HEK293T (cell line): ENCODE results near the gene LAMC1.

Experiments used
- CTCF ChIA-PET: fragments of 350-600 bp; formaldehyde crosslinking; extraction: SDS; loops from one replicate; lab custom pipeline; 2021; ENCODE audit warnings: antibody characterized with exemption, inconsistent platforms; lab: Yijun Ruan, JAX
- POLR2A ChIA-PET: fragments of 350-600 bp; formaldehyde crosslinking; extraction: SDS; loops from one replicate; lab custom pipeline; 2020; ENCODE audit warnings: antibody characterized with exemption, inconsistent platforms; lab: Yijun Ruan, JAX
- DNase-seq: peaks from one replicate; pipeline ENCODE4 v3.0.0; 2012; ENCODE audit warnings: mixed read lengths; ENCODE audit errors: extremely low spot score
- ARNT ChIP-seq: fragments of 450-650 bp; IDR thresholded peaks from 2 replicates; pipeline ENCODE4 v1.6.1; 2017; ENCODE audit warnings: mild to moderate bottlenecking
- BHLHE40 ChIP-seq: fragments of 450-650 bp; IDR thresholded peaks from 2 replicates; pipeline ENCODE4 v1.6.1; 2016; ENCODE audit warnings: mild to moderate bottlenecking, moderate library complexity, borderline replicate concordance
- CTBP1 ChIP-seq: fragments of 450-650 bp; IDR thresholded peaks from 2 replicates; pipeline ENCODE4 v1.6.1; 2016; ENCODE audit warnings: borderline replicate concordance
- ELF4 ChIP-seq: fragments of 450-650 bp; IDR thresholded peaks from 2 replicates; pipeline ENCODE4 v1.6.1; 2017; ENCODE audit warnings: antibody characterized with exemption
- FOXA1 ChIP-seq: fragments of 450-650 bp; IDR thresholded peaks from 2 replicates; pipeline ENCODE4 v1.6.1; 2016; ENCODE audit warnings: mild to moderate bottlenecking
- FOXK2 ChIP-seq: fragments of 450-650 bp; IDR thresholded peaks from 2 replicates; pipeline ENCODE4 v1.6.1; 2016; ENCODE audit warnings: mild to moderate bottlenecking
- FOXM1 ChIP-seq: fragments of 450-650 bp; IDR thresholded peaks from 2 replicates; pipeline ENCODE4 v1.6.1; 2017; ENCODE audit warnings: mild to moderate bottlenecking, borderline replicate concordance
- HDGF ChIP-seq: fragments of 450-650 bp; IDR thresholded peaks from 2 replicates; pipeline ENCODE4 v1.6.1; 2017; ENCODE audit warnings: antibody characterized with exemption, borderline replicate concordance
- L3MBTL2 ChIP-seq: fragments of 450-650 bp; conservative IDR thresholded peaks from 2 replicates; pipeline ENCODE4 v1.6.1; 2016; ENCODE audit warnings: mild to moderate bottlenecking
- LEF1 ChIP-seq: fragments of 450-650 bp; IDR thresholded peaks from 2 replicates; pipeline ENCODE4 v1.6.1; 2017; ENCODE audit warnings: mild to moderate bottlenecking, borderline replicate concordance
- NFRKB ChIP-seq: fragments of 450-650 bp; IDR thresholded peaks from 2 replicates; pipeline ENCODE4 v1.6.1; 2016; ENCODE audit warnings: mild to moderate bottlenecking, moderate library complexity
- SP1 ChIP-seq: fragments of 450-650 bp; IDR thresholded peaks from 2 replicates; pipeline ENCODE4 v1.6.1; 2017
- SUZ12 ChIP-seq: fragments of 450-650 bp; IDR thresholded peaks from 2 replicates; pipeline ENCODE4 v1.6.1; 2016; ENCODE audit warnings: mild to moderate bottlenecking
- TARDBP ChIP-seq: fragments of 450-650 bp; IDR thresholded peaks from 2 replicates; pipeline ENCODE4 v1.6.1; 2016
- ZNF384 ChIP-seq: fragments of 450-650 bp; IDR thresholded peaks from 2 replicates; pipeline ENCODE4 v1.6.1; 2016
- TF ChIP-seq, protein P1 (sequence below): fragments of 450-650 bp; IDR thresholded peaks from 2 replicates; pipeline ENCODE4 v1.6.1; 2016

LAMC1 gene

DNA sequence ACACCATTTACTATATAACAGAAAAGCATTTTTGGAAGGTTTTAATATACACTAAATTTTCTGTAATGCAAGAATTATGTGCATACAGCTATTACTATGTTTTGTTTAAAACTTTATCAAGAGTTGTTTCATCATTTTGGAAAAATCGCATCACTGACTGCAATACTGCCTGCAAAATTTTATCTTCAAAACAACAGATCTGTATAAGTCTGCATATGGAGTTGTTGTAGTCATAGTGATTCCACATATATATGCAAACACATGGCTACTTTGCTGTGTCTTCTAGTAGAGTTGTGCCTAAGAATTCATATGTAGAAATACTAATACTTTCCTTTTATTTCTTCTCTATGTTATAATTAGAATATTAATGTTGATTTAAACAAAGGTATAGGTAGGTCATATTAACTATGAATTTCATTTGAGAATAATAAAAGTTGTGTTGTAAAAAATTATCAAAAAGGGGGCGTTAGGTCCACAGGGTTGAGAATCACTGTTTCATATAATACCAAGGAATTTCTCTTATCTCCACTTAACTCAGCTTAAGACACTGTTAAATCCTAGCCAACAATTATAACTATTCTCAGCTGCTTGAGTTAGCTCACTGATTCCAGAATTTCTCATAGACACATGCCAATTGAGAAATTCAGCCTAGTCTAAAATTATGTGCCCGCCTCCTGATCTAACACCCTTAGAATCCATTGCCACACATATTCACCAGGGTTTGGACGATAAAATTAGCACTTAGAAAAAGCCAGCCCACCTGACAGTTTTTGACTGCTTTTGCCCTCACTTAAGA is 22.9 kb upstream of the LAMC1 start:
- TF ChIP-seq FOXA1 = no peak
- TF ChIP-seq HDGF = no peak
- TF ChIP-seq FOXM1 = no peak
- TF ChIP-seq ARNT = no peak
- no peak for TF ChIP-seq CTBP1
- no peak for TF ChIP-seq FOXK2
- TF ChIP-seq, protein P1, sequence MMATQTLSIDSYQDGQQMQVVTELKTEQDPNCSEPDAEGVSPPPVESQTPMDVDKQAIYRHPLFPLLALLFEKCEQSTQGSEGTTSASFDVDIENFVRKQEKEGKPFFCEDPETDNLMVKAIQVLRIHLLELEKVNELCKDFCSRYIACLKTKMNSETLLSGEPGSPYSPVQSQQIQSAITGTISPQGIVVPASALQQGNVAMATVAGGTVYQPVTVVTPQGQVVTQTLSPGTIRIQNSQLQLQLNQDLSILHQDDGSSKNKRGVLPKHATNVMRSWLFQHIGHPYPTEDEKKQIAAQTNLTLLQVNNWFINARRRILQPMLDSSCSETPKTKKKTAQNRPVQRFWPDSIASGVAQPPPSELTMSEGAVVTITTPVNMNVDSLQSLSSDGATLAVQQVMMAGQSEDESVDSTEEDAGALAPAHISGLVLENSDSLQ = no peak
- TF ChIP-seq LEF1 = no peak
- TF ChIP-seq BHLHE40 = no peak
- no peak for TF ChIP-seq ZNF384
- TF ChIP-seq L3MBTL2 = no peak
- TF ChIP-seq NFRKB = no peak
- TF ChIP-seq ELF4 = no peak
- no peak for TF ChIP-seq TARDBP
- no peak for TF ChIP-seq SUZ12
- no peak for TF ChIP-seq SP1
- POLR2A ChIA-PET = no interaction called here
- CTCF ChIA-PET = no interaction called here
- DNase-seq = no peak

DNA sequence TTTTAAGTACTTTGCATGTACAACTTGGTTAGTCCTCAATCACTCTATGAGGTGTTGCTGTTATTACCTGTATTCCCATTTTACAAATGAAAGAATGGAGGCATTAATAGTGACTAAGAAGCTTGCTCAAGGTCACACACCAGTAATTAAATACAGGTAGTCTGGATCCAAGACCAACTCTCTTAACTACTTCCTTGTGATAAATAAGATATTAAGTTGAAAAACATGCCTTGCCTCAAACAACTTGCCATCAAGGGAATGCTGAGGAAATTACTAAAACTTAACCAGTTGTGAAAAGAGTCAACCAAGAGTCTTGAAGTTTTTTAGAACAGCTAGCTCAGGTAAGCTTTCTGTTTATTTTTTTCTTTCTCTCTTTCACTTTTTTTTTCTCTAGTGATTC is 21.0 kb upstream of the LAMC1 start:
- ChIA-PET CTCF (no interaction called here), POLR2A (no interaction called here)
- no peak for DNase-seq
- TF ChIP-seq L3MBTL2 = no peak
- TF ChIP-seq, protein P1 = no peak
- no peak for TF ChIP-seq ELF4
- no peak for TF ChIP-seq CTBP1
- TF ChIP-seq FOXA1 = no peak
- no peak for TF ChIP-seq SUZ12
- no peak for TF ChIP-seq HDGF
- TF ChIP-seq SP1 = no peak
- TF ChIP-seq FOXK2 = no peak
- TF ChIP-seq FOXM1 = no peak

DNA sequence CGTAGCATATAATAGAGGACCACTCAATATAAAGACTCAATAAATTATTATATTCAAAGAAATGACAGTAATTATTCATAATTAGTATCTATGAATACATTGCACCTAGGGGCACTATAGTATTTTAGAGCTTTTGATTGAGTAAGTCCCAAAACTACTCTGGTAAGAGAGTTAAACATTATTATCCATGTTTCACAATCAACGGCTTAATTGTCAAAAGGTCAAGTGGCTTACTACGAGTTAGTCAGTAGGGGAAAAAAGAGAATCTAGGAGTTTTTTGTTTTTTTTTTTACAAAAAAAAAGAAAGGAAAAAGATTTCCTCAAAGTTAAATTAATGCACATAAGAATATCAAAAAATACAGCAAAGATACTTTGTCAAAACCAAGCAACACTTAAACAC is 20.4 kb upstream of the LAMC1 start:
- POLR2A ChIA-PET = no interaction called here
- TF ChIP-seq NFRKB (no peak), LEF1 (no peak), L3MBTL2 (no peak), FOXK2 (no peak), SP1 (no peak), CTBP1 (no peak), SUZ12 (no peak), ARNT (no peak), ZNF384 (no peak), ELF4 (no peak), TARDBP (no peak), FOXA1 (no peak), HDGF (no peak)
- TF ChIP-seq, protein P1 = no peak
- CTCF ChIA-PET = no interaction called here
- no peak for DNase-seq

DNA sequence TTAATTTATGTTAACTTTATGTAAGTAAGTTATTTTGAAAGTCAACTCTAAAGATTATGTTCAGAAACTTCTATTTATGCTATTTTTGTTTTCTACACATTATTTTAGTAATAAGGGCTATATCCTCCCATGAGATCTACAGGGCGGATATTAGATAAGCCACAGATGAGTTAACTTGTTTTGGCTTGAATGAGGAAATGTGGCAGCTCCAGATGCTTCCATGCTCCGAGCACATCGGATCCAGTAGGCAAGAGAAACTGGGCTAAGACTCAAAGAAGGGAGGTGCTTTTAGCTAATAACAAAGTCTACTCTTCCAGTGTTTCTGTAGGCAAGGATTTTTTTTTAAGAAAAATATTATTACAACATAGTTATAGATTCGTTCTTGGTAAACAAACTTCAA is 20.0 kb upstream of the LAMC1 start:
- ChIA-PET POLR2A (no interaction called here), CTCF (no interaction called here)
- no peak for DNase-seq
- no peak for TF ChIP-seq HDGF
- no peak for TF ChIP-seq NFRKB
- no peak for TF ChIP-seq CTBP1
- no peak for TF ChIP-seq BHLHE40
- no peak for TF ChIP-seq L3MBTL2

DNA sequence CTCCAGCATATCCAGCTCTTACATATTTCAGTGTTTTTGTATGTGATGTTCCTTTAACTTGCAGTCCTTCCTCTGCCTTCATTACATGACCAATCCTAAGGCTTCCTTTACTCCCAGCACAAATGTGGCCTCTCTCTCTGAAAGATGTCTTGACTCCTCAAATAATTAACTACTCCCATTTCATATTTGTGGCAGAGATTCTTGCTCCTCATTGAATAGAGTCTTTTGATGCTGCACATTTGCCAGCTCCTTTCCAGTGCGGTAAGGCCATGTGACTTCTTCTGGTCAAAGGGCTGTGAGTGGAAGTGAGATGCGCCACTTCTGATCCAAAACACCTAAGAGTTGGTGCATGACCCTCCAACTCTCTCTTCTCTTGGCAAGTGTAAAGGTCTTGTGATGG is 19.1 kb upstream of the LAMC1 start:
- CTCF ChIA-PET = interaction anchor here (0.5 kb wide), 1 partner anchor 348 kb away, joined by 4 read pairs; no protein-coding TSS in a partner anchor
- no peak for DNase-seq
- TF ChIP-seq HDGF = no peak
- no peak for TF ChIP-seq CTBP1
- no peak for TF ChIP-seq TARDBP
- TF ChIP-seq FOXK2 = no peak
- TF ChIP-seq ELF4 = no peak
- TF ChIP-seq ARNT = no peak
- no peak for TF ChIP-seq FOXA1
- TF ChIP-seq FOXM1 = no peak
- no peak for TF ChIP-seq NFRKB
- POLR2A ChIA-PET = no interaction called here

DNA sequence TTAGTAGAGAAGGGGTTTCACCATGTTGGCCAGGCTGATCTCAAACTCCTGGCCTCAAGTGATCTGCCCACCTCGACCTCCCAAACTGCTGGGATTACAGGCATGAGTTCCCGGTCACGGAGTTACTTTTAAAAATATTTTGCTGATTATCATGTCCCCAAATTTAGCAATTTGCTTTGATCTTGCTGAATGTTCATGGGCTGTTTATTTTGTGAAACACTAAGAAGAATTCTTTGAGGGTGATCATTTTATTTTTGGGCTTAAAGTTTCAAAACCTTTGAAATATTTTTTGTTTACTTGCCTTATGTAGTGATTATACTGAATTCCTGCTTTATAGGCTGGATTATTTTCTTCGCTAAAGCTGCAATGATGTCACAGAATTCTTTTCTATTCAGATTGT is 11.4 kb upstream of the LAMC1 start:
- TF ChIP-seq TARDBP = no peak
- TF ChIP-seq L3MBTL2 = no peak
- no peak for TF ChIP-seq FOXA1
- no peak for TF ChIP-seq SP1
- no peak for TF ChIP-seq ARNT
- TF ChIP-seq NFRKB = no peak
- no peak for TF ChIP-seq HDGF
- no peak for TF ChIP-seq CTBP1
- no peak for TF ChIP-seq LEF1
- no peak for TF ChIP-seq FOXM1
- TF ChIP-seq FOXK2 = no peak
- no peak for TF ChIP-seq SUZ12
- TF ChIP-seq BHLHE40 = no peak
- TF ChIP-seq ZNF384 = no peak
- no peak for TF ChIP-seq ELF4
- TF ChIP-seq, protein P1 = no peak
- no peak for DNase-seq
- POLR2A ChIA-PET = no interaction called here
- CTCF ChIA-PET = no interaction called here
